PFSK-1 (cell line): ENCODE data around the gene DRAM1.

Source experiments
- FOXP2 ChIP-seq: optimal IDR thresholded peaks from 2 replicates; pipeline ENCODE3; 2011; ENCODE audit warnings: borderline replicate concordance, control low read depth, inconsistent platforms; ENCODE audit not compliant: insufficient read depth; ENCODE audit errors: extremely low read length, extremely low read depth
- POLR2AphosphoS5 ChIP-seq: IDR thresholded peaks from 2 replicates; pipeline ENCODE4 v1.6.1; 2012; ENCODE audit warnings: low read depth, mild to moderate bottlenecking, control low read depth, low read length, moderate library complexity
- SIN3A ChIP-seq: IDR thresholded peaks from 2 replicates; pipeline ENCODE4 v1.6.1; 2012; ENCODE audit warnings: mild to moderate bottlenecking, low read length, moderate library complexity, borderline replicate concordance; ENCODE audit not compliant: insufficient read depth
- TAF1 ChIP-seq: IDR thresholded peaks from 2 replicates; pipeline ENCODE4 v1.6.1; 2012; ENCODE audit warnings: low read length, control low read depth, borderline replicate concordance; ENCODE audit not compliant: insufficient read depth
- TF ChIP-seq, protein P1 (sequence below), 2 experiments: IDR thresholded peaks; 2 replicates each; pipeline versions ENCODE4 v1.6.1 to v1.8.0; 2011 to 2012; ENCODE audit warnings: low read depth in 2 of 2, low read length in 2 of 2, control low read depth in 1 of 2, inconsistent platforms in 1 of 2, mild to moderate bottlenecking in 1 of 2, moderate library complexity in 1 of 2; ENCODE audit not compliant: insufficient read depth in 1 of 2

The DRAM1 gene

DNA sequence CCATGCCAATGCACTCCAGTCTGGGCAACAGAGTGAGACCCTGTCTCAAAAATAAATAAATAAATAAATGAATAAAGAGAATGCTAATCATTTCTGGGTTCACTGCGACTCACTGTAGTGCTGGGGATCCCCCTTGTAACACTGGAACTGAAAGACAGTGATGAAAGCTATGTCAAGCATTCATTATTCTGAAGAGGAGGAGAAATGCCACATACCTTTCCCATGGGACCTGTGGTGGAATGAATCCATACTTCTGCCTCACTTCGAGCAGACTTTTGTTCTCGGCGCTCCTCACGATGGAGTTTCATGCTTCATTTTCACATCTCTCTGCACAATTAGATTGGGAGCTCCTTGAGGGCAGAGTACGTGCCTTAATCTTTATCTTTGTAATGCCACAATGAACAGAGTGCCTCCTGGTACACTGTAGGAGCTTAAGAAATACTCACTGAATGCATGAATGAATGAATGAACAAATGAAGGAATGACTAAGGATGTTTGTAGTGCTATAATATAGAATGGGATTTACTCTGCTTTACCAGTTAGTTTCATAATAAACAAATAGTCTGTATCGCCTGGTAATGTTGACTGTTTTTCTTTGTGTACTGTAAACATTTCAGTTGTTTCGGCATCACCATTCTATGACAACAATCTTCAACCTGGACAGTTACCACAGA, 45.8 kb downstream of the DRAM1 start:
- TF ChIP-seq POLR2AphosphoS5 (no peak), SIN3A (no peak), TAF1 (no peak), FOXP2 (no peak)
- TF ChIP-seq, protein P1, sequence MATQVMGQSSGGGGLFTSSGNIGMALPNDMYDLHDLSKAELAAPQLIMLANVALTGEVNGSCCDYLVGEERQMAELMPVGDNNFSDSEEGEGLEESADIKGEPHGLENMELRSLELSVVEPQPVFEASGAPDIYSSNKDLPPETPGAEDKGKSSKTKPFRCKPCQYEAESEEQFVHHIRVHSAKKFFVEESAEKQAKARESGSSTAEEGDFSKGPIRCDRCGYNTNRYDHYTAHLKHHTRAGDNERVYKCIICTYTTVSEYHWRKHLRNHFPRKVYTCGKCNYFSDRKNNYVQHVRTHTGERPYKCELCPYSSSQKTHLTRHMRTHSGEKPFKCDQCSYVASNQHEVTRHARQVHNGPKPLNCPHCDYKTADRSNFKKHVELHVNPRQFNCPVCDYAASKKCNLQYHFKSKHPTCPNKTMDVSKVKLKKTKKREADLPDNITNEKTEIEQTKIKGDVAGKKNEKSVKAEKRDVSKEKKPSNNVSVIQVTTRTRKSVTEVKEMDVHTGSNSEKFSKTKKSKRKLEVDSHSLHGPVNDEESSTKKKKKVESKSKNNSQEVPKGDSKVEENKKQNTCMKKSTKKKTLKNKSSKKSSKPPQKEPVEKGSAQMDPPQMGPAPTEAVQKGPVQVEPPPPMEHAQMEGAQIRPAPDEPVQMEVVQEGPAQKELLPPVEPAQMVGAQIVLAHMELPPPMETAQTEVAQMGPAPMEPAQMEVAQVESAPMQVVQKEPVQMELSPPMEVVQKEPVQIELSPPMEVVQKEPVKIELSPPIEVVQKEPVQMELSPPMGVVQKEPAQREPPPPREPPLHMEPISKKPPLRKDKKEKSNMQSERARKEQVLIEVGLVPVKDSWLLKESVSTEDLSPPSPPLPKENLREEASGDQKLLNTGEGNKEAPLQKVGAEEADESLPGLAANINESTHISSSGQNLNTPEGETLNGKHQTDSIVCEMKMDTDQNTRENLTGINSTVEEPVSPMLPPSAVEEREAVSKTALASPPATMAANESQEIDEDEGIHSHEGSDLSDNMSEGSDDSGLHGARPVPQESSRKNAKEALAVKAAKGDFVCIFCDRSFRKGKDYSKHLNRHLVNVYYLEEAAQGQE (IDR thresholded peaks at IDR 0.05; ENCODE audit: insufficient read depth in 1 of 2, low read depth in 2 of 2, low read length in 2 of 2): no peak

DNA sequence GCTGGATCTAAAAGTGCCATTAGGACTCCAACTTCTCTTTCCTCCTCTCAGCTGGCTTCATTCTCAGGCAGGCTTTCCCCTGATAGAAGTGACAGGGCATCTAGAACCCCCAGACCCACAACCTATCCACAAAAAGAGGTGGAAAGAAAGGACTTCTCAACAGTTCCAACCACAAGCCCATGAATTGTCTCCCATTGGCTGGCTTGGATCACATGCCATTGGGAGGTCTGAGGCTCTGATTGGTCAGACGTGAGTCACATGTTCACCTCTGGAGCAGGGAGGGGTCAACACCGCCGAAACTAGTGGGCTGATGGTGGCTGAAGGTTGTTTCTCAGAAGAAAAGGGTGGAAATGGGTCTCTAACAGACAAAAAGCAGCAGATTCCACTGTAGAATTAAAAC, 47.2 kb downstream of the DRAM1 start:
- TF ChIP-seq, protein P1 (IDR thresholded peaks at IDR 0.05; ENCODE audit: insufficient read depth in 1 of 2, low read depth in 2 of 2, low read length in 2 of 2): no peak
- TF ChIP-seq FOXP2 (no peak), TAF1 (no peak), POLR2AphosphoS5 (no peak), SIN3A (no peak)

- TF ChIP-seq TAF1: no peak
- TF ChIP-seq, protein P1 (IDR thresholded peaks at IDR 0.05; ENCODE audit: insufficient read depth in 1 of 2, low read depth in 2 of 2, low read length in 2 of 2): no peak
- TF ChIP-seq SIN3A: no peak
- TF ChIP-seq POLR2AphosphoS5: no peak
- TF ChIP-seq FOXP2: no peak
These were observed 48.0 kb downstream of the DRAM1 start for GRCh38 chr12:101925361-101925760.

DNA sequence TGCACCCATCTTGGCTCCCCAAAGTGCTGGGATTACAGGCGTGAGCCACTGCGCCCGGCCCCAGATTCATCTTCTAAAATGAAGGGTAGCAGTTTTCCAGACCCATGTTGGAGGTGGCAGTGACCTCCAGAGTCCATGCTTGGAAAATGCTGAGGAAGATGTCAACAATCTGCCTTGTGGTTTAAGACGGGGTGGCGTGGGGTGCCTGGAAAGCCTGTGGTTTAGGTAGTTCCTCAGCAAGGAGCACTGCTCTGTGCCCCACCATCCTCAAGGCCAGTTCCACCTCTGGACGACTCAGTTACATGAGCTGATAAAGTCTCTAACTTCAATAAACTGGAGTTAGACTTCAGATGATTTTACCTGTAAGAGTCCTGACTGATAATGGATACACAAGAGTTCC, 48.6 kb downstream of the DRAM1 start:
- TF ChIP-seq SIN3A (no peak), FOXP2 (no peak), POLR2AphosphoS5 (no peak), TAF1 (no peak)
- TF ChIP-seq, protein P1 (IDR thresholded peaks at IDR 0.05; ENCODE audit: insufficient read depth in 1 of 2, low read depth in 2 of 2, low read length in 2 of 2): no peak

GRCh38 chr12:101927036-101927435, 49.7 kb downstream of the DRAM1 start:
- TF ChIP-seq FOXP2 (no peak), SIN3A (no peak), TAF1 (no peak)
